Psoas muscle (tissue), 8 donors: ENCODE data around the gene NOVA2. TPM values are rescaled to one million over a fixed set of nuclear protein-coding genes. Genes with fewer than 3 reads are reported as not detected.

Experiments used
- ATAC-seq, 4 donors: fragments of 200-7000 bp; cut with Tn5 transposase; one replicate each; pipeline ENCODE4 v1.9.1; 2020; ENCODE audit warnings: moderate library complexity in 3 of 4, mild to moderate bottlenecking in 2 of 4
- DNase-seq, 2 donors: peaks; one replicate each; pipeline ENCODE4 v3.0.0-alpha.2; 2020
- H3K27ac ChIP-seq: fragments of 200-600 bp; one replicate; pipeline ENCODE4 v1.8.0; 2022
- H3K27me3 ChIP-seq, 3 donors: fragments of 200-600 bp in 1 of 3; one replicate each; pipeline versions ENCODE4 v1.6.1 to v1.8.0; 2013 to 2022; ENCODE audit warnings: low read length in 2 of 3, mild to moderate bottlenecking in 2 of 3, moderate library complexity in 1 of 3; ENCODE audit not compliant: insufficient read depth in 3 of 3
- H3K36me3 ChIP-seq, 2 donors: fragments of 200-600 bp in 1 of 2; one replicate each; pipeline versions ENCODE4 v1.6.1 to v1.8.0; 2013 to 2022; ENCODE audit warnings: low read depth in 1 of 2, mild to moderate bottlenecking in 1 of 2, moderate library complexity in 1 of 2; ENCODE audit not compliant: insufficient read depth in 1 of 2
- H3K4me1 ChIP-seq: fragments of 200-600 bp; one replicate; pipeline ENCODE4 v1.8.0; 2022
- H3K4me3 ChIP-seq: fragments of 200-600 bp; one replicate; pipeline ENCODE4 v1.8.0; 2022; ENCODE audit warnings: mild to moderate bottlenecking
- H3K9me3 ChIP-seq: fragments of 200-600 bp; one replicate; pipeline ENCODE4 v1.8.0; 2022
- WGBS, 3 donors: extraction: QIAGEN DNeasy Blood & Tissue Kit; methylation state at CpG; one replicate each; pipeline versions ENCODE4 v1.1.6 to v1.1.7; 2013; 5-methylcytosine and 5-hydroxymethylcytosine counted together
- intact Hi-C, 2 donors: fragments of 100-400 bp; cut with DNase I; formaldehyde crosslinking; loops; one replicate each; pipeline versions ENCODE4 v1.11.0 to v1.14.2; 2022
- polyA plus RNA-seq, 3 donors: library from polyadenylated mRNA; stranded (reverse); fragments of 200-250 nt; gene quantifications; one replicate each; pipeline ENCODE4 v1.2.3, GENCODE V29; 2013
- total RNA-seq, 4 donors: library from RNA; stranded (reverse); fragmentation: NEBNext Ultra II Directional in 2 of 4; extraction: Animal tissue kit (Norgen Biotek cat#: 25700) in 2 of 4; gene quantifications; one replicate each; pipeline versions ENCODE4 v1.2.1 to v1.2.4, GENCODE V29; 2021 to 2023
- TF ChIP-seq, protein P1 (sequence below): fragments of 200-600 bp; IDR thresholded peaks from one replicate; pipeline ENCODE4 v1.8.0; 2022; ENCODE audit warnings: antibody characterized with exemption
- donor health status: healthy with polysubstance abuse.
- donor health status: DM: no; HTN: no; CAD: no; lungs with moderate emphysema.
- donor health status: Bipolar disorder and iron deficiency.
- donor health status: healthy.
- donor health status: DM: yes; HTN: yes; CAD: no.
- donor health status: DM: no; HTN: no; CAD: no.
- donor health status: DM: no; HTN: no; CAD: no.
- donor health status: DM: yes; HTN: yes; CAD: no.

The NOVA2 gene
- total and polyA plus RNA-seq, 7 donors: 0.27 to 4.3 (median 1.6) TPM

DNA sequence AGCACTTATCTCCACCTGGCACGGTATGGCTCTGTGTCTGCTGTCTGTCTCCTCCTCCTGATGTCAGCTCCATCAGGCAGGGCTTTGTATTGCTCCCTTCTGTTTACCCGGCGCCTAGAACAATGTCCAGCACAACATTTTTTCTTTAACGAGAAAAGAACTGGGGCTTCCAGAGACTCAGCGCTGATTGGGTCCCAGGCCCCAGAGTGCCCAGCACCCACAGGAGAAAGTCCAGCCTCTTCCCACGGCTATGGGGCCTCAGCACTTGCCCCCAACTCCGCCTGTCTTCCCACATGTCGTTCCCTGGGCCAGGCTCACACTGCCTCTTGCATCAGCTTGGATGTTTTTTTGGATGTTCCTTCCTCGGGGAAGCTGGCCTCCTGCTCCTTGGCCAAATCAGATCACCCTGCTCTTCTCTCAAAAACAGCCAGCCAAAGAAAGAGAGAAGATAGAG lies 78.1 kb downstream of the NOVA2 start:
- intact Hi-C loops: no loop called here
- Histone ChIP-seq H3K27me3 (no peaks in the 10 kb centered on the region), H3K4me3 (no peak overlapping the region), H3K27ac (no peak overlapping the region), H3K9me3 (no peaks in the 10 kb centered on the region), H3K36me3 (peaks cover 2 to 62% of the 10 kb centered on the region in 2 donors), H3K4me1 (peaks cover 3% of the 10 kb centered on the region)
- ATAC-seq (peak in 1 of 4 donors; percentile 26), DNase-seq (no peak)
- 81 to 83% (median 82%) methylated on average over 9 of the region's 9 CpGs for WGBS, 3 donors
- TF ChIP-seq, protein P1, sequence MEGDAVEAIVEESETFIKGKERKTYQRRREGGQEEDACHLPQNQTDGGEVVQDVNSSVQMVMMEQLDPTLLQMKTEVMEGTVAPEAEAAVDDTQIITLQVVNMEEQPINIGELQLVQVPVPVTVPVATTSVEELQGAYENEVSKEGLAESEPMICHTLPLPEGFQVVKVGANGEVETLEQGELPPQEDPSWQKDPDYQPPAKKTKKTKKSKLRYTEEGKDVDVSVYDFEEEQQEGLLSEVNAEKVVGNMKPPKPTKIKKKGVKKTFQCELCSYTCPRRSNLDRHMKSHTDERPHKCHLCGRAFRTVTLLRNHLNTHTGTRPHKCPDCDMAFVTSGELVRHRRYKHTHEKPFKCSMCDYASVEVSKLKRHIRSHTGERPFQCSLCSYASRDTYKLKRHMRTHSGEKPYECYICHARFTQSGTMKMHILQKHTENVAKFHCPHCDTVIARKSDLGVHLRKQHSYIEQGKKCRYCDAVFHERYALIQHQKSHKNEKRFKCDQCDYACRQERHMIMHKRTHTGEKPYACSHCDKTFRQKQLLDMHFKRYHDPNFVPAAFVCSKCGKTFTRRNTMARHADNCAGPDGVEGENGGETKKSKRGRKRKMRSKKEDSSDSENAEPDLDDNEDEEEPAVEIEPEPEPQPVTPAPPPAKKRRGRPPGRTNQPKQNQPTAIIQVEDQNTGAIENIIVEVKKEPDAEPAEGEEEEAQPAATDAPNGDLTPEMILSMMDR: no peak

GRCh38 chr19:45890877-45891276 lies 82.8 kb downstream of the NOVA2 start:
- Histone ChIP-seq H3K4me1 (no peaks in the 10 kb centered on the region), H3K36me3 (peaks cover 2 to 36% of the 10 kb centered on the region in 2 donors), H3K27ac (no peak overlapping the region), H3K9me3 (no peaks in the 10 kb centered on the region), H3K4me3 (no peak overlapping the region), H3K27me3 (no peaks in the 10 kb centered on the region)
- DNase-seq (no peak), ATAC-seq (no peak)
- TF ChIP-seq, protein P1: no peak
- intact Hi-C loops: no loop called here
- WGBS, 3 donors: 84 to 87% (median 87%) methylated on average over 10 to 17 of the region's 17 CpGs

DNA sequence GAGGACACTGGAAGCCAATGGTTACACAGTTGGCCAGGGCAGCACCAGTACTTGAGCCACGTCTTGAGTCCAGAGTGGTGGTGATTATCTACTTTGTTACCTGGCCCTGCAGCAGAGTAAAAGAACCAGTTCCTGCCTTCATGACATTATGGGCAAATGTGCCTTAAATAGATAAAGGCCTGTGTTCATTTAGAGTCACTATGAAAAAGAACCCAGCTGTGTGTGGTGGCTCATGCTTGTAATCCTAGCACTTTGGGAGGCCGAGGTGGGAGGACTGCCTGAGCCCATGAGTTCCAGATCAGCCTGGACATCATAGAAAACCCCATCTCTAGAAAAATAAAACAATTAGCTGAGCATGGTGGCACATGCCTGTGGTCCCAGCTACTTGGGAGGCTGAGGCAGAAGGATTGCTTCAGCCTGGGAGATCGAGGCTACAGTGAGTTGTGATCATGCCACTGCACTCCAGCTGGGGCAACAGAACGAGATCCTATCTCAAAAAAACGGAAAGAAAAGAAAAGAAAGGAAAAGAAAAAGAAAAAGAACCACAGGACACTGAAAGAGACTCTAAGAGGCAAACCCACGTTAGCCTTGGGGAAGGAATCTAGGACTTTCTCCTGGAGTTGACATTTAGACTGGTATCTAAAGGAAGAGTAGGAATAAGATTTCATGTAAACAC lies 84.3 kb downstream of the NOVA2 start:
- TF ChIP-seq, protein P1: no peak
- Histone ChIP-seq H3K36me3 (peaks cover under 1 to 25% of the 10 kb centered on the region in 2 donors), H3K27ac (no peak overlapping the region), H3K4me1 (peaks cover 8% of the 10 kb centered on the region), H3K9me3 (no peaks in the 10 kb centered on the region), H3K4me3 (no peak overlapping the region), H3K27me3 (no peaks in the 10 kb centered on the region)
- ATAC-seq (no peak), DNase-seq (no peak)
- WGBS, 3 donors: 62 to 76% (median 68%) methylated on average over 6 of the region's 6 CpGs
- intact Hi-C loops: loop anchor here in 1 of 2 donors (5.0 kb wide), 1 partner anchor 108 kb away; the partner anchor contains the start of gene CCDC61

DNA sequence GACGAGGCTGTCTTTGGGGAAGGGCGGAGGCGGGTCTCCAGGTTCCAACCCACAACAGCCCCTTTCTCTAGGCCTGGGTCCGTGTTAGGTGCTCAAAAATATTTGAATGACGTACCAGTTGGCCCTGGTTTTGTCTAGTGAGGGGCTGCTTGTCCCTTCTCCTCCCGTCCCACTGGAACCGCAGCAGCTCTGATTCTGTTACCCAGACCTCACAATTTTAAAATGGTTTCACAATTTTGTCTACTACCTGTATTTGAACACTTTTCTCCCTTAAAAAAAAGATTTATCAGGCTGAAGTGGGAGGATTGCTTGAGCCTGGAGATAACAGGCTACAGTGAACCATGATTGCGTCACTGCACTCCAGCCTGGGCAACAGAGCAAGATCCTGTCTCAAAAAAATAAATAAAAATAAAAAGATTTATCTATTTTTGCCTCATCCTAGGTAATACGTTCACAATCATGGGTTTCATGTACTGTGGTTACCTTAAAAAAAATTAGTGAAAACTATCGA lies 86.4 kb downstream of the NOVA2 start:
- no peaks in the 10 kb centered on the region for H3K27me3 ChIP-seq
- 35 to 41% (median 40%) methylated on average over 10 of the region's 10 CpGs for WGBS, 3 donors
- peaks cover 29% of the 10 kb centered on the region for H3K4me1 ChIP-seq
- TF ChIP-seq, protein P1: no peak
- intact Hi-C loops: loop anchor here in 1 of 2 donors (5.0 kb wide), 1 partner anchor 110 kb away; the partner anchor contains the start of gene CCDC61
- no peak for DNase-seq
- H3K36me3 ChIP-seq: peaks cover 0 to 30% of the 10 kb centered on the region in 2 donors
- H3K4me3 ChIP-seq: peak overlapping the region; percentile 87
- H3K9me3 ChIP-seq: no peaks in the 10 kb centered on the region
- peak overlapping the region; percentile 86 for H3K27ac ChIP-seq
- peak in 1 of 4 donors; percentile 0 for ATAC-seq
